T-helper 2 cell treated with Interferon-gamma antibody and Interleukin-4, amounts not matched to agents 100 ng/mL and 5 ng/mL, for 36 hours (primary cell): Measurements from ENCODE around the gene APLNR. TPM values are rescaled to one million over a fixed set of nuclear protein-coding genes. Genes with fewer than 3 reads are reported as not detected.

ENCODE experiments used
- intact Hi-C: fragments of 100-400 bp; cut with micrococcal nuclease; formaldehyde crosslinking; loops from one replicate; pipeline ENCODE4 v1.15.1; 2023
- total RNA-seq: library from RNA; stranded (reverse); gene quantifications from 2 replicates; pipeline ENCODE4 v1.2.3, GENCODE V29; 2022

The APLNR gene
- total RNA-seq, 1 donor from 2014 or later, result not detected

DNA sequence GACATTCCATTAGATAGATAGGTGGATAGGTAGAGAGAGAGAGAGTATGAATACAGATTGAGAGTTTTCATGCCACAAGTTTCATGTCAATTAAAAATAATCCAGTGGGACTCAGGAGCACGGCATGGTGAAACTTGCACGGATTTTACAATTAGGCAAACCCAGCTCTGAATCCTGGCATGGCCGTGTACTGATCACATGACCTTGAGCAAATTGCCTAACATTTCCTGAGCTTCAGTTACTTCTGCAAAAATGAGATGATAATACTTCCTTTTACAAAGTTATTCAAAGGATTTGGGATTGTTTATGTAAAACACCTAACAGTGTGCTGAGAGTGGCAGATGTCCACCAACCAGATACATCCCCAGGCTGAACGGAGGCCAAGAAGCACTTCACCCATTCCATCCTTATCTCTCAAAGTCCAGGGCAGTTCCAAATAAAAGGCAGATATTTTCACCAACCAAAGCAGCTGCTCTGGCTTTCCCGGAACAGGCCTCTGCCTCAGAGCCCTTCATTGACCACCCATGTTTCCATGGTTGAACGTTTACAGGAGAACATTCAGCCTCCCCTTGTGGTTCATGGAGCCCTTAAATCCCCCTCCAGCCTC is 17.9 kb downstream of the APLNR start:
- intact Hi-C loops, result no loop called here

DNA sequence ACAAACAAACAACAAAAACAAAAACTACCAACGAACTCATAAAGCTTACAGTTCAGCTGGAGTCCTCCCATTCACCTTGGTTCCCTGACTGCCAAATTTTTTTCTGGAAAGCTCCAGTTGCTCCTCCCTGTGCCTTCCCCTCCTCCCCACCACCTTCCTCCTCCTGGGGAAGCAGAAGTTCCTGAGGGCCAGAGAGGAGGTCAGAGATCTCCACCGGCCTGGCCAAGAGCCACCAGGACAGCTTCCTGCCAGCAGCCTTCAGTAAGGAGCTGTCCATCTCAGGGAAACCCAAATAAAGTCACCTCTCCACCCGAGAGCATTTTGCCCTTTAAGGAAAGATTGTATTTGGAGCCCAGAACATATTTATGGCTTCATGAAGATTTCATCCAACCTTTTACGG is 20.0 kb downstream of the APLNR start:
- intact Hi-C loops, result no loop called here

DNA sequence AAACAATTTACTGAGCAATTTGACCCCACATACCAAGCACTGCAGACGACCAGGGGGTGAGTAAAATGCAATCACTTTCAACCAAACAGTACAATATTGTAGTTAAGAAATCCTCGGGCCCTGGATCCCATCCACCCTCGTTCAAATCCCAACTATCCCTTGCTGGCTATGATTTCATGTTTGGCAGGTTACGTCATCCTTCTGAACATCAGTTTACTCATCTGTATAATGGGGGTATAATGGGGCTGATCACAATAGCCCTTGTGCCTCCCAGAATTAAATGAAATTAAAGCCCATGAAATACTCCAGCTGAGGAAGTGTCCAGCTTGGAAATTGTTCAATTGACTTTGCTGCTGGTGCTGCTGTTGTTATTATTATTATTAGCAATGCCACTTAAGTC is 20.6 kb downstream of the APLNR start:
- intact Hi-C loops, result no loop called here

DNA sequence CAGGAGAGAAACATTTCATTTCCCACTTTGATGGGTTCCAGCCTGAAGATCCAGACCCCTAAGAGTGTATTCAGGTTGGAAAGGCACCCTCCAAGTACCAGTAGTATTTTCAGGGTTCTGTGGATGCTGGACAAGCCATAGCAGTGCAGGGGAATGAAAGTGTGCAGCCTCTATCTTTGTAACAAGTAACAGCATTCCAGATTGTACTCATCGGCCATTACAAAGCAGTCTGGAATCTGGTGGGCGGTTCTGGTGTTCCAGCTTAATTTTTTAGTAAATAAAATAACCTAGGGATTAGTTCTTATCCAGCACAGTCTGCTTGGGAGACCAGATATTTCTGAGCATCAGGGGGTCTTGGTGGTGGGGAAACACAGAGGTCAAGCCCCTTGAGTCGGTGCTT is 22.6 kb downstream of the APLNR start:
- intact Hi-C loops, result no loop called here

DNA sequence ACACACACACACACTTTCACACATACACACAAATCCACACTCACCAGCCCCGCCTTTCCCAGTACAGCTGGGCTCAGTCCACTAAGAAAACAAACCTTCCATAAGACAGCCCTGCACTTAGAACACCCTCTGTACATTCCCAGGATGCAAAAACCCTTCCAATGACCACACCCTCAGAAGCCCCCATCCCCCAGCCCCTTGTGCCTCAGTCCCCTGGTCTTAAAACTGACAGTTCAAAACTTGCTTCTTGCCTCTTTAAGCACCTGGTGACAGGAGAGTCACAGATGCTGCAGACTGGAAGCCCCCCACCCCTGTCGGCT is 23.0 kb downstream of the APLNR start:
- intact Hi-C loops, result no loop called here

DNA sequence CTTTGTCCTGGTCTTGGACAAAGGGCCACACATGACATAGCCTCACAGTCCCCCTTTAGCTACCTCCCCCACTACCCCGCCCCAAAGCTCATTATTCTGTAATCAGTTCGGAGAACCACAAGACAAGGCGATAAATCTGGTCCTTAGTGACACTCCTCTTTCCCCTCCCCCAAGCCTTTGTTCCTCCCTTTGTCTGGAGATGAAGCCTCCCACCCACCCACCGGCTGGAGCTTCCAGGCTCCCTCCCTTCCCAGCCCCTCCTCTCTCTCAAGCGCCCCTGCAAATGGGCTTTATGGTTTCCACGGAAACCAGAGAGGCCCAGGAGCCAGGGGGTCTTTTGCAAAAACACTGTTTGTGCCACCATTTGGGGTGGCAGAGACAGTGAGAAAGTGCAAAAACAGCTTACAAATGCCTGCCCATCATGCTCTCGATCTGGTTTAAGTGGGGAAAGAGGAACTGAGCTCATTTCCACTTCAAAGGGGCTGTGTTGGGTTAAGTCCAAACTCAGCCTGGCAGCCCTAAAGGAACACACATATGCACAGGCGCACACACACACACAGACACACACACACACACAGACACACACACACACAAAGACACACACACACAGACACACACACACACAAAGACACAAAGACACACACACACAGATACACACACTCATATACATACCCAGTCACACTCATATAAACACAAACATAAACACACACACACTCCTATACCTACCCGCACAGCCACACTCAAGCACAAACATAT is 23.5 kb downstream of the APLNR start:
- intact Hi-C loops, result no loop called here

DNA sequence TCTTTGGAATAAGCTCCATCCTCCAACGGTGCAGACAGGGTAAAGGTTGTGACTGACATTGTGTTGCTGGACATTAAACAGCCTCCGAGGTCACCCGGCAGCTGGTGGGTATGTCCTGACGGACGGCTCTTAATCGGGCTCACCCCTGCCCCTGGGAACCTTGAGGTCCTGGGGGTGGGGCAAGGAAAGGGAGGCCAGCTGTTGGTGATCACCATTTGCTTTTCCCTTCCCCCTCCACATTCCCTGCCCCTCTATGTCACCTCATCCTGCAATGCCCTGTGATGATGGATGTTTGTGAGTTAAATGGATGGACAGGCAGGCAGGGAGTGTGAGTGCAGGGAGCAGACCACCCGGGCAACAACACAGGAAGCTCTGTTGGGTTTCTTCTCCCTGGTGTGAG is 26.3 kb downstream of the APLNR start:
- intact Hi-C loops, result no loop called here

DNA sequence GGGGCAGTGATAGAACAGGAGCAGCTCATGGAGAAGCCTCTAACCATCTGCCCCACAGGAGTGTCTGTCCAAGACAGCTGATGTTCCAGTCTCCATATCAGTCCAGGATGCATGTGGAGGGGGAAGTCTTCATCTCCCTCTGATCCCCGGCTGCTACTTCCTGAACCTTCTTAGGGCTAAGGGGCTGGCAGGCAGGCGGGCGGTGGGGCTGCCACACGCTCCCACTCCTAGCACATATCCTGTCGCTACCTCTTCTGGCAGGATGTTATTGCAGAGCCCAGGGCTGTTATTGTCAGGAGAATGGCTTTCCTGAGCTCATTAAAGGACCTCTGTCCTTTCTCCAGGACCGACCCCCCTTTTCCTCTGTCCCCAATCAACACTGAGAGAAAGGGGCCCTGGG is 29.9 kb downstream of the APLNR start:
- intact Hi-C loops, result no loop called here

DNA sequence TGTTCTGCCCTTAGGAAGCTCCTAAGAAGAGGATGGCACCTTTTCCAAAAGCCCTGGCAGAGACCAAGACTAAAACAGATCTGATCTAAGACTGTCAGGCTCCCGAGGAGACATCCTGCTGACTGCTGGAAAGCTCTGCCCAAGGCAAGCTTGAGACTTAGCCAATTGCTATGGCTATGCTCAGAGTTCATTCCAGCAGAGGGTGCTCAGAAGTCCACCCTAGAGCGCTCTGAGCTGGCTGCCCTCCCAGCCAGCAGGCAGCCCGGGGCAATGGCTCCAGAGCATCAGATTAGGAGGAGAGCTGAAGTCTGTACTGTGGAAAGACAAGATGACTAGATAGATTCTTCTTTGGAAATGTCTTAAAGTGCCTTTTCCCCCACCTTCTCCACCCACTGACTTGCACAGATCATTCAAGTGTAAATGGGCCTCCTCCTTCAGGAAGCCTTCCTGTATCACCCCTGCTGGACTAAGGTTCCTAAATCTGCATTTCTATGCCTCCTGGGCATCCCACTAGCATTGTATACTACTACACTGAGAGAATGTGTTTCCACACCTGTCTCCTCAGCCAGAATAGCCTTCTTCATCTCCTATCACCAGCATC is 31.9 kb downstream of the APLNR start:
- intact Hi-C loops, result no loop called here

DNA sequence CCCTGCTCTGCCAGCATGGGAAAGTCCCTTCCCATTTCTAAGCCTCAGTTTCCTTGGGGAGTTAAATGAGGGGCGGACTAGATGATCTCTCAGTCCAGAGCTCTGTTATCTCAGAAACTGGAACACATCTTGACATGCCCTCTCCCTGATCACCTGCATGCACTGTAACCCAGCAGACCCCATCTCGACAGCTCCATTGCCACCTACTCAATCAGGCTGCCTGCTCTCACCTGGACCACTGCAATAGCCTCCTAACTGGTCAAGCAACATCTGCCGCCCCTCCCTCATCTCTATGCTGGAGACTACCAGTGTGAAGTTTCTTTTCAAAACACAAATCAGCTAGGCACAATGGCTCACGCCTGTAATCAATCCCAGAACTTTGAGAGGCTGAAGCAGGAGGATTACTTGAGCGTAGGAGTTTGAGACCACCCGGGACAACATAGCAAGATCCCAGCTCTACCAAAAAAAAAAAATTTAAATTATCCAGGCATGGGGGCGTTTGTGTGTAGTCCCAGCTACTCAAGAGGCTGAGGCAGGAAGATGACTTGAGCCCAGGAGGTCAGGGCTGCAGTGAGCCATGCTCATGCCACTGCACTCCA is 33.1 kb downstream of the APLNR start:
- intact Hi-C loops, result no loop called here

DNA sequence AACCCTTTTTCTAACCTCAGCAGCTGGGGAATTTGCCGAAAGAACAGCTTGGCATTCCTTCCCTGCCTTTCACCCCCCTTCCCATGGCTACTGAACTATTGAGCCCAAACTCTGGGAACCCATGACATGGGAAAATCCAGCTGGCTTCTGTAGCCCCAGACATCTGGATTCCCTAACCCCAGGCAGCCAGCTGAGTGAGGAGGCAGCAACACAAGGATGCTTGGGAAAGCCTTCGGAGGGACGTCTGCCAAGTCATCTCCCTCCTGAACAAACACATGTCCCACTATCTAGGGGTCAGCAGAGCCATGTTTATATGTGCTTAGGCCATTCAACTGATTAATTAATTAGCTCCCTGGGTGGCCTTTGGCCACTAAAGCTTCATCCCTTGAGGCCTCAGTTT is 33.7 kb downstream of the APLNR start:
- intact Hi-C loops, result no loop called here

DNA sequence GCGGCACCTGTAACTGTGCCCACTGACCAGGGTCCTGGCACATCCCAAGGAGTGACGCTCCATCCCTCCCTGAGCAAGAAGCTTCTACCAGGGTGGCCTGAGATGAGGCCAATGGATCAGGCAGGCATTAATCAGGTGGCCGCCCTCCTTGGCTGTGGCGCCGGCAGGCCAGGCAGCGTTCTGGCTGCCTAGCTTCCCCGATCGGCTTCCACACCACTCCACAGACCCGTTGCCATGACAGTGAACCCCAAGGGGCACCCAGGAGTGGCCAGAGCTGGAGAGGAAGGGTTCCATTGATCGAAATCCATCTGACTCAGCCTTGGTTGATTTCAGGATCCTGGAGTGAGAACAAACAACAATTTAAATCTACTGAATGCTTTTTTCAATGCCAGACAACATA is 34.8 kb downstream of the APLNR start:
- intact Hi-C loops, result no loop called here

DNA sequence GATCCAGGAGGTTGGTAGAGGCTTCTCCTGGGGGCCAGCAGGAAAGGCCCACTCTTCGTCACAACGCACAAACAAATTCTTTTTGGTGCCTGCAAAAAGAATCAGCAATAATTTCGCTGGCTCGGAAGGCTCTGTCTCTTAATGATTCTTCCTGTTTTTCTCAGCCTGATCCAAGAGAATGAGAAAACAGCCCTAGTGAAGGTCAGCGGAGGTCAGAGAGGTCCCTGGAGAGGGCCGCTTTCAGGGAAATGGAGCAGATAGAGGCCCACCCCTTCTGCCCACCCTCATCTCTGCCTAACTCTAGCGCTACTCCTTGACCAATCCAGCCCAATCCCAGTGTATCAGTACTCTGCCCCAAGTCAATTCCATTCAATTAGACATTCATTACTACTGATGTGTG is 36.1 kb downstream of the APLNR start:
- intact Hi-C loops, result no loop called here

DNA sequence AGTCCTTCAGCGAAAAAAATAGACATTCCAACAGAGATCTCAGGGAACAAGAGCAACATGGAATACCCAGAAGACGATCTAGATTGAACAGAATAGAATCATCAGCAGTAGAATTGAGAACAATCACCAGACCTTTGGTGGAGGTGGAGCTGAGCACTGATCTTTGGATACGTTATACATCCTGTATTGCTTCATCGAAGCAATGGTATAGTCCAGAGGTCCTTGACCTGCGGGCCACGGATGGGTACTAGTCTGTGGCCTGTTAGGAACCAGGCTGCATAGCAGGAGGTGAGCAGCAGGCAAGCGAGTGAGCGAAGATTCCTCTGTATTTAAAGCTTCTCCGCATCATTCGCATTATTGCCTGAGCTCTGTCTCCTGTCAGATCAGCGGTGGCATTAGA is 37.7 kb downstream of the APLNR start:
- intact Hi-C loops, result no loop called here

DNA sequence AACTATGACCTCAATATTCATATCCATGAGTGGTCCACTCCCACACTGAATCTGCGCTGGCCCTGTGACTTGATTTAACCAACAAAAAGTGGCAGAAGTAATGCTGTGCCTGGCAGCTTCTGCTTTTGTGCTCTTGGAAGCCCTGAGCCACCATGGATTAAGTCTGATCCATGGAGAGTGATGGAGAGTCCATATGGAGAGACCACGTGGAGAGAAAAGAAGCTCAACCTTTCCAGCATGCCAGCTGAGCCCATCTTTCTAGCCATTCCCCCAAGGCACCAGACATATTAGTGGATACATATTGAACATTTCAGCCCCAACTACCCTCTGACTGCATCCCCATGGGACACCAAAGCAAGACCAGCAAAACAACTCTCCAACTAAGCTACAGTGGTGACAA is 39.3 kb downstream of the APLNR start:
- intact Hi-C loops, result no loop called here

DNA sequence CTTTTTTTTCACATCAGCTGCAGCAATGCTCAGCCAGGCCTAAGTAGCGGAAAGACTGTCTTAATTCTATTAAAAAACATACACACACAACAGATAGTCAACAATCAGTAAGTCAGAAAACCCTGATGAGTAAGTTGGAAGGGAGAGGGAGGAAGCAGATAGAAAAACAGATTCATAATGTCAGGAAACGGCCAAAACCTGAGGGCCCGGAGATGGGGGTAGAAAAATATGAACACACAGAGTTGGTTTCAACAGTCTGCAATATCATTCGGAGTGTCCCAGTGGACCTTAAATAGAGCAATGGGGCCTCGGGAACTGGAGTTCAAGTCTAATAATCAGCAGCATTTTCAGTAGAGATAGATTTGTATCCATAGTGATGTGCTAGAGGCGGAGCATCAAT is 40.5 kb downstream of the APLNR start:
- intact Hi-C loops, result no loop called here

DNA sequence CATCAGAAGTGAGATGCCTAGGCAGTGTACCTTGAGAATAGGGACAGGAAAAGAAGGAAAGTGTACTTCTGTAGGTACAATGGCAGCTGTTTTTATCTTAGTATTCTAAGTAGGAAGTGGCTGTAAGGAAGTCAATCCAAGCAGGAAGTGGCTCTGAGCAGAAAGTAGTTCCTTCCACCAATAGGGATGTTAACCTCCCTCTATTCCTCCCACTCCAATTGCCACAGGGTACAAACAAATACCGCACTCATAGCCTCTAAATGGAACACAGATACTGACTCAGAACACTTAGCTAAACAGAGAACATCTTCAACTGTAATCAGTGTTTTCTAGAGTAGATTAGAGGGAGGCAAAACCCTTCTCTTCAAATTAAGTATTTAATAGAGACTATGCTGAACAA is 44.7 kb downstream of the APLNR start:
- intact Hi-C loops, result no loop called here

DNA sequence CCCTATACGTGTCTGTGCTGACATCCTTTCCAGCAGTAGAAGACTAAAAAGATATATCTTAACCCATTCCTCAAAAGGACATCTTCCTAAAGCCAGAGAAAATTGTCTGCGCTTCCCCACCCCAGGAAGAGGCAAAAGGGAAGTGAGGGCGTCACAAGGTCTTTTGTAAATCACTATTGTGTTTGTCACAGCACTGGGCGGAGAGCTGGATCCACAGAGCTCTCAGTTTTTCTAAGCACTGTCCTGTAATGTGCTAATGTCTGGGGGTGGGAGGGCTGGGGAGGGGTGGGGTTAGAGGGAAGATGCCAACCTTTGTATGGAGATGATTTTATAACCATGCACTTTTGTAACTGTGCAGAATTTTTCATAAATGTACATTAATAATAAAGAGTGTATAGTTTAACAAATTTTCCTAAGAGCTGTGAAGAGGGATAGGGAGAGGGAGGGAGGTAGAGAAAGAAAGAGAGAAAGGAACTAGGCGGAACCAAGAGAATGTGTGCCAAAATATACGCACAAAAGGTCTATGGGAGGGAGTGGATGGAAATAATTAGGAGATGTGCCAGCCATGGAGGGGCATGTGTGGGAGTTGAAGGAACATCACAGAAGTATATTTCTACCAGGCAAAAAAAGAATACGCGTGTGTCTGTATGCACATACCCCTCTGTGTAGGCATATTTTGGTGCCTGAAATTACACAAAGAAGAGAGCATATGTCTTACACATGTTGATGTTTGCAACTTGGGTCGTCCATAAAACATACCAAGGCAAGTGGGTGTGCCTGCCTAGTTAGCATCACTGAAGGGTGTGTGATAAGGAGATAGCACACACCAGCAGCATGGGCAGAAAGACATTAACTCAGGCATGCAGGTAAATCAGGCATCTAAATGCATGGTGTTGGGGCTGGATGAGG is 45.5 kb downstream of the APLNR start:
- intact Hi-C loops, result no loop called here

DNA sequence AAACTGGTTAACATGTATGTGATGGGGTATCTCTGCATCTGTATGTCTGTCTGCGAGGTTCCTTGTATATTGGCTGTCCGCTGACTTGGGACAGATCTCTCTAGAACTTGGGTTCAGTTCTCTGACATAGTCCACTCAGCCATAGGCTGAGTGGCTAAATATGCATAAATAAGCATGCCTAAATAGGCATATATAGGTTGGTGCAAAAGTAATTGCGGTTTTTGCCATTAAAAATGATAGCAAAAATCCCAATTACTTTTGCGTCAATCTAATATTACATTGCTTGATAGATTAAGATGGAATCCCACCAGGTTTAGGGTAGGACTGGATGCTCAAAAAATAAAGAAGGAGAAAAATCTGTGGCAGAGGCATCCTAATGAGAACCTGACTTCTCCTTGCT is 46.5 kb downstream of the APLNR start:
- intact Hi-C loops, result no loop called here
